Skeletal muscle tissue (tissue), 4 donors: ENCODE data around the gene SLC12A4. TPM values are rescaled to one million over a fixed set of nuclear protein-coding genes. Genes with fewer than 3 reads are reported as not detected.
"Not testable (repeated sequence)": the region's sequence is repeated elsewhere in the genome, so short reads cannot be mapped to it uniquely, and the experiment has no call there.

Experiments
- H3K27ac ChIP-seq: one replicate; pipeline ENCODE4 v1.7.0; 2013; ENCODE audit warnings: mild to moderate bottlenecking, low read depth, low read length, inconsistent platforms
- H3K27me3 ChIP-seq, 3 donors: one replicate each; pipeline ENCODE4 v1.7.0; 2013; ENCODE audit warnings: low read length in 3 of 3; ENCODE audit not compliant: control insufficient read depth in 3 of 3, insufficient read depth in 3 of 3
- H3K36me3 ChIP-seq, 3 donors: one replicate each; pipeline ENCODE4 v1.7.0; 2013; ENCODE audit warnings: low read length in 3 of 3; ENCODE audit not compliant: control insufficient read depth in 3 of 3, insufficient read depth in 3 of 3
- H3K4me1 ChIP-seq, 3 donors: one replicate each; pipeline ENCODE4 v1.7.0; 2013; ENCODE audit warnings: low read length in 3 of 3, mild to moderate bottlenecking in 3 of 3; ENCODE audit not compliant: control insufficient read depth in 3 of 3, insufficient read depth in 3 of 3
- H3K4me3 ChIP-seq, 3 donors: one replicate each; pipeline ENCODE4 v1.7.0; 2013; ENCODE audit warnings: low read length in 3 of 3
- H3K9ac ChIP-seq, 3 donors: one replicate each; pipeline ENCODE4 v1.7.0; 2013; ENCODE audit warnings: low read length in 3 of 3, mild to moderate bottlenecking in 3 of 3, moderate library complexity in 2 of 3, low read depth in 1 of 3
- H3K9me3 ChIP-seq, 3 donors: one replicate each; pipeline ENCODE4 v1.7.0; 2013; ENCODE audit warnings: low read length in 3 of 3; ENCODE audit not compliant: control insufficient read depth in 3 of 3
- total RNA-seq: library from RNA; depleted of rRNA; stranded (reverse); fragments of >200 nt; gene quantifications from one replicate; pipeline ENCODE4 v1.2.3, GENCODE V29; 2014
- donor health status: Osteomylitis.

SLC12A4 gene
- total RNA-seq, 1 donor from 2014 or later, result 27.1 TPM

DNA sequence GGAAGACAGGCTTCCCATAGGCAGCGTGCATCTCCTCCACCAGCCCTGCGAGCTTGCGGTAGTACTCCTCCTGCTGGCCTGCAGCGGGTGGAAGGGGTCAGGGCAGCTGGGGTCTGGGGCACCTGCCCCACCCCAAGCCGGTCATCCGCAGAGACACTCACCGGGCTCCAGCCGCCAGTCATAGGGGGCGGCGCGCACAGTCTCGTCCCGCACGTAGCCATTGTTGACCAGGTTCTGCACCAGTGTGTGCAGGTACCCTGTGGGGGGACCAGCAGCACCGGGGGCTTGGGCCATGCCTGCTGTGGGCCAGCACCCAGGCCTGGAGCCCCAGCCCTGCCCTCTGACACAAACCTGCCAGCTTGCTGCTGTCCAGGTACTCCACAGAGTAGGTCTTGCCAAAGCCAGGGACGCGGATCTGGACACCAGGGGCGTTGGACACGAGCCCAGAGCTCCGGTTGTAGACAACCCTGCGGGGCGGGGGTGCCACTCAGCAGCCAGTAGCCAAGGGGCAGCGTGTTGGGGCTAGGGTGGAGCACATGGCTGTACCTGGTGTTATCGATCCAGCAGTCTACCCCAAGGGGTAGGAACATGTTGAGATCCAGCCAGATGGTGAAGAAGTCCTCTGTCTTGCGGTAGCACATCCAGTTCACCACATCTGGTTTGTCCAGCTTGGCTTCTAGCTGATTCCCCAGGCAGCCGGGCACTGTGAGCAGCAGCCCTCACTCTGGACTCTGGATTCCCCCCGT lies 25.8 kb downstream of the SLC12A4 start:
- Histone ChIP-seq H3K27me3 (no peaks in the 10 kb centered on the region), H3K4me1 (peaks cover 29 to 46% (median 42%) of the 10 kb centered on the region in 3 donors), H3K9ac (peak overlapping the region in 1 of 3 donors; percentile 8), H3K36me3 (peaks cover 45 to 71% (median 52%) of the 10 kb centered on the region in 3 donors), H3K4me3 (no peak overlapping the region), H3K9me3 (no peaks in the 10 kb centered on the region), H3K27ac (peak overlapping the region; percentile 62)

DNA sequence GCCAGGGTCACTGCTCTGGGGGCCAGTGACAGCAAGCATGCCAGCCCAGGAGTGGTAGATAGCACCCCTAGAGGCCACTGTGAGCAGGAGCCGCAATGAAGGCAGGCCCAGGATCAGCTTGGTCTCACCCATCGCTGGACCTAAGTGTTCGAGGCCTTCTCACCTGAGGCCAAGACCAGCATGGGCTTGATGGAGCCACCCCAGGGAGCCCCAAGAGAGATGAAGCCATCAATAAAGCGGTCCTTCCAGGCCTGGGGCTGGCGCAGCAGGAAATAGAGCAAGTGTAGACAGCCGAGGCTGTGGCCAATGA lies 26.3 kb downstream of the SLC12A4 start:
- Histone ChIP-seq H3K27me3 (no peaks in the 10 kb centered on the region), H3K4me1 (peaks cover 32 to 50% (median 45%) of the 10 kb centered on the region in 3 donors), H3K9ac (no peak overlapping the region), H3K9me3 (no peaks in the 10 kb centered on the region), H3K36me3 (peaks cover 40 to 66% (median 47%) of the 10 kb centered on the region in 3 donors), H3K4me3 (no peak overlapping the region), H3K27ac (no peak overlapping the region)

DNA sequence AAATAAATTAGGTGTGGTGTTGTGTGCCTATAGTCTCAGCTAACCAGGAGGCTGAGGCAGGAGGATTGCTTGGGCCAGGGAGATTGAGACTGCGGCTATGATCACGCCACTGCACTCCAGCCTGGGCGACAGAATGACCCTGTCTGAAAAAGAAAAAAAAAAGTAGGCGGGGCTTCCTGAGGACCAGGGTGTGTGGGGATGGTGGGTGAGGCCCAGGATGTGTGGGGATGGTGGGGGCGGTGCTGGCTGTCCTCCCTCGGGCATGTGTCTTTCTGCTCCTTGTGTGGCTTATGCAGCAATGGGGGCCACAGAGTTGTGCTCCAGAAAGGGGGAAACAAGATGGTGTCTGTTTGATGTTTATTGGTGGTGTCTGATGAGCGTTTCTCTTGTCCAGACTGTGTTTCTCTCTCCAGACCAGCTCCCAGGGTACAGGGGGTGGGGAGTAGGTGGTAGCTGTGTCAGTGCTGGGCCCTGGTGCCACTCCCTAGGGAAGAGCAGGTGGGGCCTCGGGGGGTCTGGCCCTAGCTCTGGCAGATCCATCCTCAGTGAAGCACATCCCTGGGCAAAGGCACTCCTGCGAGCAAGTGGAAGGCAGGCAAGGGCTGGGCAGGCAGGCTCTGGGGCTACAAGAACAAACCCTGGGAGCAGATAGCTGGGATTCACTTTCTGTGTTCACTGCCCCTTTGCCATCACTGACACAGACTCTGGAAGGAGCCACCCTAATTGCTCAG lies 26.8 kb downstream of the SLC12A4 start:
- H3K9me3 ChIP-seq, result no peaks in the 10 kb centered on the region
- H3K4me1 ChIP-seq, result peaks cover 37 to 55% (median 50%) of the 10 kb centered on the region in 3 donors
- no peaks in the 10 kb centered on the region for H3K27me3 ChIP-seq
- no peak overlapping the region for H3K27ac ChIP-seq
- H3K4me3 ChIP-seq, result no peak overlapping the region
- no peak overlapping the region for H3K9ac ChIP-seq
- H3K36me3 ChIP-seq, result peaks cover 35 to 60% (median 42%) of the 10 kb centered on the region in 3 donors

DNA sequence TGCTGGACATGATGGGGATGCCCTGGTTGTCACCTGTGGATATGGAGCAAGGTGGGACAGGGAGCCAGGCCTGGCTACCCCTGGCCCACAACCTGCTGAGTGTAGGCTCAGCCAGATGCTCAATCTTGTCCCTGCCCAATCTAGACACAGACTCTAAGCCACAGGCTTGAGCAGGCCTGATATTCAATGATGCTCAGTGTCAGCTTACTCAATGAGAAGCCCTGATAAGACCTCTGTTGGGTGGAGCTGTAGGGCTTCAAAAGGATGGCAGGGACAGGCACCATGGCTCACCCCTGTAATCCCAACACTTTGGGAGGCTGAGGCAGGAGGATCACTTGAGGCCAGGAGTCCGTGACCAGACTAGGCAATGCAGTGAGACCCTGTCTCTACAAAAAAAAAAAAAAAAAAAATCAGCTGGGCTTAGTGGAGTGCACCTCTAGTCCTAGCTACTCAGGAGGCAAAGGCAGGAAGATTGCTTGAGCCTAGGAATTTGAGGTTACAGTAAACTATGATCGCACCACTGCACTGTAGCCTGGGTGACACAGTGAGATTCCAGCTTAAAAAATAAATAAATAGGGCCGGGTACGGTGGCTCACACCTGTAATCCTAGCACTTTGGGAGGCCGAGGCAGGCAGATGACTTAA lies 27.9 kb downstream of the SLC12A4 start:
- peaks cover 24 to 50% (median 31%) of the 10 kb centered on the region in 3 donors for H3K36me3 ChIP-seq

DNA sequence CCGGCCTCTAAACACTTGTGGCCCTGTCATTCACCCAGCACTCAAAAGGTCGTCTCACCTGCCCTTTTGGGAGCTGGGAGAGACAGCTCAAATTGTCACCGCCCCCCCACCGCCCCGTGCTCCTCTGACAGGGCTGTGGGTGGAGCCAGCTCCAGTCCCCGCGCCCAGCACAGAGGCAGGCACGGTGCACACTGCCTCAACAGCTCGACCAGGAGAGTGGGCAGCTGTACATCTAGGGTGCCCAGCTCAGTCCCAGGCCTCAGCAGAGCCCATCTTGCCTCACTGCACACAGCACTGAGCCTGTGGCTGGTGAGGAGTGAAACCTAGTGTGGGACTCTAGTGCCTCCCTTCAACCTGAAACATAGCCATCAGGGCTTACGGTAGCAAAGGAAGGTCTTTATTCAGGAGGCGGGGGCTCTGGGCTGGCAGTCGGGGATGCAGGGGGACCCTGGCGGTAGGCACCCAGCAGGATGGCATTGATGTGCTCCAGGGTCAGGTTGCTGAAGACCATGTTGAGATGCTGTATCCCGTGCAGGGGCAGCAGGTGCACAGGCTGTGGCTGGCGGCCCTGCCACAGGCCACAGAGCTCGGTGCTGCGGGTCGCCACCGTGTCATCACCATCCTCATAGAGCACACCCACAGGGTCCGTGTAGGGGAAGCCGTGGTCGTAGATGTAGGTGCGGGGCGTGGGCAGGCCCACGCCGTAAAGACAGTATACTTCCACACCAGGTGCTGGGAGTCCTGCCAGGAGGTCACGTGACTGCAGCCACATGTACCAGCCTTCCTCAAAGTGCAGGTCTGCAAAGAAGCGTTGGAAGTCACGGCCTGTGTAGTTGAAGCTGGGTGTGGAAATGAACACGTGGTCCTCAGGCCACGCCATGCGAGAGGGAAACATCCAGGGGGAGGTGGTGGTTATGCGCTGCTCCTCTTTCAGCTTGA lies 28.7 kb downstream of the SLC12A4 start:
- Histone ChIP-seq H3K4me3 (no peak overlapping the region), H3K27ac (no peak overlapping the region)

More for the DNA sequence above, 27.9 kb downstream of the SLC12A4 start:
- Histone ChIP-seq H3K4me1 (peaks cover 39 to 49% (median 44%) of the 10 kb centered on the region in 3 donors), H3K9ac (no peak overlapping the region), H3K27me3 (no peaks in the 10 kb centered on the region), H3K9me3 (no peaks in the 10 kb centered on the region), H3K27ac (no peak overlapping the region), H3K4me3 (no peak overlapping the region)

DNA sequence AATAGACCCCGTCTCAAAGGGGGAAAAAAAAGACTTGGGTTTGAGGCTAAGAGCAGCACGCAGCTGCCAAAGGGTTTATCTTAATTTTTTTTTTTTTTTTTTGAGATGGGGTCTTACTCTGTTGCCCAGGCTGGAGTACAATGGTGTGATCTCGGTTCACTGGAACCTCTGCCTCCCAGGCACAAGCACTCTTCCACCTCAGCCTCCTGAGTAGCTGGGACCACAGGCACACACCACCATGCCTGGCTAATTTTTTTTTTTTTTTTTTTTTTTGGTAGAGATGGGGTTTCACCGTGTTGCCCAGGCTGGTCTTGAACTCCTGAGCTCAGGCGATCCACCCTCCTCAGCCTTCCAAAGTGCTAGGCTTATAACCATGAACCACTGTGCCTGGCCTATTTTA lies 30.7 kb downstream of the SLC12A4 start:
- Histone ChIP-seq H3K4me1 (peaks cover 31 to 42% (median 38%) of the 10 kb centered on the region in 3 donors), H3K36me3 (peaks cover 15 to 28% (median 17%) of the 10 kb centered on the region in 3 donors)
- H3K27ac ChIP-seq, H3K27me3 ChIP-seq, H3K4me3 ChIP-seq, H3K9ac ChIP-seq, H3K9me3 ChIP-seq: not testable (repeated sequence)

More for the DNA sequence above, 28.7 kb downstream of the SLC12A4 start:
- Histone ChIP-seq H3K9ac (peak overlapping the region in 2 of 3 donors; percentile 10 to 45), H3K4me1 (peaks cover 40 to 49% (median 43%) of the 10 kb centered on the region in 3 donors), H3K9me3 (no peaks in the 10 kb centered on the region), H3K36me3 (peaks cover 16 to 42% (median 23%) of the 10 kb centered on the region in 3 donors), H3K27me3 (no peaks in the 10 kb centered on the region)

DNA sequence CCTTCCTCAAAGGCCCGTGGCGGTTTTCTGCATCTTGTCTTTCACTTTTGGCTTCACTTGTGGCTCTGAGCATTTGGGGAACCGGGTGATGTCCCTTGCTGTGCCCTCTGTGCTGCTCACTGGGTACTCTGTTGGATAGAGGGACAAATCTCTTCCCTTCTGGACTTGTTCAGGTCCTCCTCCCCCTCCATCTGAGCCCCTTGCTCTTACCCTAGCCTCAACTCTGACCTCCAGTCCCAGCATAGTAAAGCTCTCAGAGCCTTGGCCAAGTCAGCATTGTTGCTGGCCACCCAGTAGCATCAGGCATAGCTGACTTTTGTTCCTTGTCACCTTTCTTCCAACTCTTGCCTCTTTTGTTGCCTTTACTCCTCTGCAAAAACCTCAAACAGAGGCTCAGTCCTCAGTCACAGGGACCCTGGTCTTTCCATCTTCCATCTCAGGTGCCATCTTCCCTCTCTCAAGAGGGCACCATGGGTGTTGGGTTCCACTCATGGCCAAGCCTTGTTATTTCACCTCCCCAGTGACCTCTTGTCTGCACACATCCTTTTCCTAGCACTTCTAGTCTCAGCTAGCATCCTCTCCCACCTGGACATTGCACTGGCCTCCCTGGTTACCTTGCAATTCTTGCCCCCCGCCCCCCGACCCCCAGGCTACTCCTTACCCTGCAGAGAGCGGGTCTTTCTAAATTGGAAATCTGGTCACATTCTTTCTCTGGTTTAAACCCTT lies 31.4 kb downstream of the SLC12A4 start:
- Histone ChIP-seq H3K9me3 (no peaks in the 10 kb centered on the region), H3K4me1 (peaks cover 28 to 40% (median 38%) of the 10 kb centered on the region in 3 donors), H3K27me3 (no peaks in the 10 kb centered on the region), H3K36me3 (peaks cover 15 to 24% (median 16%) of the 10 kb centered on the region in 3 donors), H3K27ac (peak overlapping the region; percentile 88), H3K4me3 (peak overlapping the region; percentile 92 to 100 (median 99)), H3K9ac (peak overlapping the region; percentile 94)

DNA sequence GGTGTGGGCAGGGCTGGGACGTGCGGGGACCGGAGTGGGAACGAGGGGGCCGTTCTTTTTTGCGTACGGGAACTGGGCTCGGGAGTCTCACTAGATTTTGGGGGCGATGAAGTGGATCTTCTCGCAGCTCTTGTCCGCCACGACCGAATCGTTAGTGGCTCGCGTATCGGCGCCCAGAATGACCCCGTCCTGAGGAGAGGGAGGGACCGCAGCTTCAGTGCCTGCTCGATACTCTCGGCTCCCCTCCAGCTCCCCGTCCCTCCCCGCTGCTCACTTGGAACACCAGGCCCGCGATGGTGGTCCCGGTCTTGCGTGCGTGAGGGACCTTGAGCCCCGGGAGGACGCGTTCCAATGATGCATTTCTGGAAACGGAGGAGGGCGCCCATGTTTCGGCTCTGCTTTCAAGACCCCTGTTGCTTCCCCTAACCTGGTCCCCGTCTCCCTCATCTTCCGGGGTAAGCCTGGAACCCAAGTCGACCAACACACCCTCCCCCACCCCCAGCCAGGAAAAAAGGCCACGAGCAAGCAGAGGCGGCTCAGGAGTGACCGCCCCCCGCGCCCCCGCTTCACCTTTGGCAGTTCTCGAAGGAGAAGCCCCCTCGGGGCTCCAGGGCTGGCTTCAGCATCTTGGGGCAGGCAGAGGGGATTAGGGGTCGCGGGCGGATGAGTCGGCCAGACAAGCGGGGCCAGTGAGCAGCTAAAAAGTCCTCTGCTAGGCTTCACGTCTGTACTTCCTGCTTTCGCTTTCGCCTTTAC lies 32.1 kb downstream of the SLC12A4 start, which contains the start of gene PSMB10:
PSMB10 (minus strand) TSS at position 727 of the 756 bp plus-strand sequence; CDS start at position 626, 101 bp downstream.
- no peaks in the 10 kb centered on the region for H3K9me3 ChIP-seq
- H3K9ac ChIP-seq, result peak within 1 kb of the TSS; percentile 94
- peaks cover 15 to 20% (median 18%) of the 10 kb centered on the region in 3 donors for H3K36me3 ChIP-seq
- H3K27ac ChIP-seq, result peak within 1 kb of the TSS; percentile 88
- H3K4me1 ChIP-seq, result peaks cover 28 to 40% (median 36%) of the 10 kb centered on the region in 3 donors
- peak within 1 kb of the TSS; percentile 92 to 100 (median 99) for H3K4me3 ChIP-seq
- H3K27me3 ChIP-seq, result no peaks in the 10 kb centered on the region
